Hepatocyte (in vitro differentiated cells): Measurements from ENCODE around the gene LONP1.

ENCODE experiments used
- CTCF ChIP-seq: fragments of 200-600 bp; sonication (generic); IDR thresholded peaks from 2 replicates; pipeline ENCODE4 v1.5.1; 2016; ENCODE audit warnings: antibody characterized with exemption, mild to moderate bottlenecking; ENCODE audit not compliant: poor library complexity
- EZH2 ChIP-seq: fragments of 200-600 bp; sonication (generic); IDR thresholded peaks from 2 replicates; pipeline ENCODE4 v1.6.1; 2016; ENCODE audit warnings: antibody characterized with exemption, mild to moderate bottlenecking, borderline replicate concordance

GRCh38 chr19:5718579-5719273 lies 1.2 kb downstream of the LONP1 start:
- TF ChIP-seq EZH2 (no peak), CTCF (no peak)
